NCI-H82 treated with DMSO at 0.1 percent for 48 hours (cell line): ENCODE results near the gene SEC11A.
"Not testable (repeated sequence)": the region's sequence is repeated elsewhere in the genome, so short reads cannot be mapped to it uniquely, and the experiment has no call there.

Experiments used
- DNase-seq: peaks from one replicate; lab custom pipeline; 2025; ENCODE audit not compliant: unreplicated experiment; lab: John Stamatoyannopoulos, UW

SEC11A gene

GRCh38 chr15:84645496-84645895, 70.4 kb downstream of the SEC11A start:
- no peak for DNase-seq

GRCh38 chr15:84643838-84644237, 72.1 kb downstream of the SEC11A start:
- DNase-seq = no peak

GRCh38 chr15:84642640-84643039, 73.3 kb downstream of the SEC11A start:
- DNase-seq = not testable (repeated sequence)

GRCh38 chr15:84641871-84642270, 74.1 kb downstream of the SEC11A start:
- not testable (repeated sequence) for DNase-seq

- DNase-seq = no peak
Measured at GRCh38 chr15:84638103-84638502, 77.8 kb downstream of the SEC11A start.

GRCh38 chr15:84634228-84634837, 81.6 kb downstream of the SEC11A start:
- no peak for DNase-seq

GRCh38 chr15:84633311-84634227, 82.4 kb downstream of the SEC11A start:
- DNase-seq = no peak

GRCh38 chr15:84631706-84632272, 84.2 kb downstream of the SEC11A start:
- DNase-seq = no peak

- no peak for DNase-seq
Measured at GRCh38 chr15:84629033-84629432, 86.9 kb downstream of the SEC11A start.

GRCh38 chr15:84625123-84625522, 90.8 kb downstream of the SEC11A start:
- DNase-seq = no peak

- no peak for DNase-seq
Measured at GRCh38 chr15:84624359-84624758, 91.6 kb downstream of the SEC11A start.

- DNase-seq = no peak
Measured at GRCh38 chr15:84621358-84621979, 94.5 kb downstream of the SEC11A start.

GRCh38 chr15:84620626-84621025, 95.3 kb downstream of the SEC11A start:
- DNase-seq = no peak
